ENCODE results near the gene MMP15. TPM values are rescaled to one million over a fixed set of nuclear protein-coding genes. Genes with fewer than 3 reads are reported as not detected.

The MMP15 gene
- total and polyA plus RNA-seq, 2 of the 4 experiments (the other 2 are of a cell fraction) = 0.18 to 0.56 TPM

- in situ Hi-C loops (cut with MboI; ENCODE audit: low sequenced_read_pairs) = no loop called here
- no peak for TF ChIP-seq CHD1 (IDR thresholded peaks at IDR 0.05; ENCODE audit: low read depth, low read length)
- TF ChIP-seq BHLHE40 (IDR thresholded peaks at IDR 0.05; ENCODE audit: low read depth, low read length) = no peak
- TF ChIP-seq POLR2A (IDR thresholded peaks at IDR 0.05; ENCODE audit: low read depth, low read length) = no peak
- no peak for TF ChIP-seq RAD21 (IDR thresholded peaks at IDR 0.05; ENCODE audit: low read length)
- no peak for TF ChIP-seq FOS (IDR thresholded peaks at IDR 0.05; ENCODE audit: low read depth, low read length)
- Histone ChIP-seq H2BK20ac (ENCODE audit: low read depth, low read length) (no peak overlapping the region), H2BK5ac (ENCODE audit: low read depth, low read length, poor library complexity, severe bottlenecking) (no peak overlapping the region), H3K27ac (ENCODE audit: insufficient read depth, low read length) (no peak overlapping the region), H3K23ac (ENCODE audit: low read depth, low read length) (no peak overlapping the region), H3K4me2 (ENCODE audit: low read depth, low read length) (no peak overlapping the region), H3K4me3 (ENCODE audit: insufficient read depth, low read depth, low read length) (no peak overlapping the region), H4K20me1 (ENCODE audit: insufficient read depth, low read length) (no peaks in the 10 kb centered on the region), H3K27me3 (ENCODE audit: control insufficient read depth, insufficient read depth, low read length) (peaks cover 16% of the 10 kb centered on the region), H3K9ac (ENCODE audit: low read depth, low read length) (no peak overlapping the region), H3K36me3 (ENCODE audit: control insufficient read depth, insufficient read depth, low read length) (no peaks in the 10 kb centered on the region), H3K56ac (ENCODE audit: extremely low read depth, insufficient read depth, low read length) (no peak overlapping the region), H3K14ac (replicated peaks; ENCODE audit: low read depth, low read length) (no peak overlapping the region), H3K79me1 (ENCODE audit: low read depth in 1 of 2, low read length in 2 of 2) (no peaks in the 10 kb centered on the region), H3K4ac (ENCODE audit: low read depth, low read length) (no peak overlapping the region), H3K18ac (ENCODE audit: low read depth, low read length) (no peak overlapping the region), H2BK15ac (ENCODE audit: low read depth, low read length) (no peak overlapping the region), H2AK5ac (ENCODE audit: low read depth, low read length) (no peak overlapping the region), H3K9me3 (ENCODE audit: control insufficient read depth, insufficient read depth, low read length) (no peaks in the 10 kb centered on the region), H2AFZ (replicated peaks; ENCODE audit: low read length, poor library complexity) (no peak overlapping the region), H2BK120ac (ENCODE audit: low read depth, low read length) (no peak overlapping the region), H4K91ac (ENCODE audit: insufficient read depth, low read depth, low read length) (no peak overlapping the region), H2AK9ac (replicated peaks; ENCODE audit: low read depth, low read length, poor library complexity) (no peak overlapping the region), H3K9me1 (ENCODE audit: insufficient read depth, low read length) (no peaks in the 10 kb centered on the region; the same call in 1 of the 2 replicates), H3K4me1 (ENCODE audit: control insufficient read depth, insufficient read depth, low read length) (no peaks in the 10 kb centered on the region), H4K5ac (ENCODE audit: low read depth, low read length) (no peak overlapping the region), H4K8ac (ENCODE audit: low read depth in 2 of 2, low read length in 2 of 2) (no peak overlapping the region)
- DNase-seq (no peak), ATAC-seq (ENCODE audit: low read depth) (no peak)
- 55% methylated on average over 3 of the region's 6 CpGs; no CpG with 5 or more reads in 1 of the 2 experiments for WGBS, 2 experiments (ENCODE audit: extremely low coverage in 2 of 2, insufficient read length in 1 of 2)
- ChIA-PET POLR2A (ENCODE audit: unreplicated experiment) (no interaction called here), CTCF (no interaction called here)
- BruUV-seq (replicated peaks) = no TSS peak
- dilution Hi-C loops (cut with HindIII; ENCODE audit: low sequenced_read_pairs, unreplicated experiment) = no loop called here
- intact Hi-C loops (cut with micrococcal nuclease) = no loop called here
These were observed 11.4 kb downstream of the MMP15 start for GRCh38 chr16:58036943-58037342.

All from IMR-90 (cell line).